SU-DHL-6 (cell line): Measurements from ENCODE around the gene PTPN14.

Experiments
- H2AFZ ChIP-seq: fragments of 200-600 bp; sonication (generic); 2 replicates; pipeline ENCODE4 v1.6.1; 2014; ENCODE audit warnings: low read depth, mild to moderate bottlenecking, moderate library complexity, mixed read lengths, antibody characterized with exemption, low read length; ENCODE audit not compliant: severe bottlenecking
- H3F3A ChIP-seq: fragments of 200-600 bp; shearing (Covaris generic); 2 replicates; pipeline ENCODE4 v1.6.0; 2016; ENCODE audit warnings: antibody characterized with exemption, mild to moderate bottlenecking; ENCODE audit not compliant: insufficient read depth
- H3K27ac ChIP-seq: fragments of 200-600 bp; sonication (generic); 2 replicates; pipeline ENCODE4 v1.5.1; 2016; ENCODE audit warnings: low read depth, mild to moderate bottlenecking, low read length, moderate library complexity, mixed read lengths
- H3K27me3 ChIP-seq: fragments of 200-600 bp; sonication (generic), shearing (Covaris generic); 2 replicates; pipeline ENCODE4 v1.6.0; 2014; ENCODE audit warnings: mild to moderate bottlenecking, low read length
- H3K36me3 ChIP-seq: fragments of 200-600 bp; sonication (generic); 2 replicates; pipeline ENCODE4 v1.6.1; 2014; ENCODE audit warnings: mild to moderate bottlenecking, low read length, mixed read lengths
- H3K4me2 ChIP-seq: fragments of 300-600, 200-600 bp; shearing (Covaris generic), sonication (generic); 2 replicates; pipeline ENCODE4 v1.6.0; 2014; ENCODE audit warnings: low read length, low read depth, mild to moderate bottlenecking; ENCODE audit not compliant: poor library complexity, severe bottlenecking
- H3K4me3 ChIP-seq: fragments of 200-600 bp; sonication (generic); 2 replicates; pipeline ENCODE4 v1.5.1; 2014; ENCODE audit warnings: antibody characterized with exemption, low read length, mild to moderate bottlenecking, mixed read lengths; ENCODE audit not compliant: insufficient read depth, poor library complexity, severe bottlenecking
- H3K79me2 ChIP-seq: fragments of 200-600 bp; sonication (generic); 2 replicates; pipeline ENCODE4 v1.6.1; 2014; ENCODE audit warnings: mild to moderate bottlenecking, low read length, moderate library complexity; ENCODE audit not compliant: insufficient read depth
- H3K9ac ChIP-seq: fragments of 200-600 bp; sonication (generic); 2 replicates; pipeline ENCODE4 v1.7.0; 2014; ENCODE audit warnings: mild to moderate bottlenecking, low read length
- H3K9me2 ChIP-seq: fragments of 200-600 bp; sonication (generic); replicated peaks from 2 replicates; pipeline ENCODE4 v1.6.1; 2014; ENCODE audit warnings: low read length; ENCODE audit not compliant: insufficient read depth
- H3K9me3 ChIP-seq: fragments of 200-600 bp; sonication (generic); 2 replicates; pipeline ENCODE4 v1.6.1; 2014; ENCODE audit warnings: low read length, mixed read lengths; ENCODE audit not compliant: insufficient read depth
- H4K20me1 ChIP-seq: fragments of 200-600 bp; sonication (generic); 2 replicates; pipeline ENCODE4 v1.6.1; 2014; ENCODE audit warnings: low read depth, mild to moderate bottlenecking, antibody characterized with exemption, low read length, moderate library complexity, mixed read lengths
- CTCF ChIP-seq: fragments of 200-600 bp; sonication (generic); IDR thresholded peaks from one replicate; pipeline ENCODE4 v1.5.1; 2017; ENCODE audit warnings: antibody characterized with exemption, mild to moderate bottlenecking, low read length, moderate library complexity; ENCODE audit not compliant: insufficient read depth, poor library complexity, severe bottlenecking
- EZH2phosphoT487 ChIP-seq: fragments of 200-600 bp; sonication (generic), shearing (Covaris generic); conservative IDR thresholded peaks from 2 replicates; pipeline ENCODE4 v1.6.1; 2018; ENCODE audit warnings: mild to moderate bottlenecking, antibody characterized with exemption, low read length, moderate library complexity, mixed read lengths

The PTPN14 gene

GRCh38 chr1:214570442-214570841, 19.0 kb upstream of the PTPN14 start:
- Histone ChIP-seq H4K20me1 (no peaks in the 10 kb centered on the region), H3K36me3 (no peaks in the 10 kb centered on the region), H3K27ac (no peak overlapping the region), H3K79me2 (no peaks in the 10 kb centered on the region), H2AFZ (no peak overlapping the region), H3K4me3 (no peak overlapping the region), H3K9me2 (no peaks in the 10 kb centered on the region), H3F3A (no peaks in the 10 kb centered on the region), H3K9ac (no peak overlapping the region), H3K27me3 (no peaks in the 10 kb centered on the region), H3K9me3 (no peaks in the 10 kb centered on the region), H3K4me2 (no peak overlapping the region)
- TF ChIP-seq CTCF (no peak), EZH2phosphoT487 (no peak)

GRCh38 chr1:214569357-214570004, 18.1 kb upstream of the PTPN14 start:
- Histone ChIP-seq H3K4me3 (no peak overlapping the region), H3K36me3 (no peaks in the 10 kb centered on the region), H2AFZ (no peak overlapping the region), H3K9me2 (no peaks in the 10 kb centered on the region), H3K4me2 (no peak overlapping the region), H3K27me3 (no peaks in the 10 kb centered on the region), H3F3A (no peaks in the 10 kb centered on the region), H3K27ac (no peak overlapping the region), H3K9ac (no peak overlapping the region), H3K9me3 (no peaks in the 10 kb centered on the region), H4K20me1 (no peaks in the 10 kb centered on the region), H3K79me2 (no peaks in the 10 kb centered on the region)
- TF ChIP-seq CTCF, result no peak
- TF ChIP-seq EZH2phosphoT487, result no peak

GRCh38 chr1:214568328-214568727, 16.9 kb upstream of the PTPN14 start:
- Histone ChIP-seq H2AFZ (no peak overlapping the region), H3K9ac (no peak overlapping the region), H3K27ac (no peak overlapping the region), H3K36me3 (no peaks in the 10 kb centered on the region), H3K4me2 (no peak overlapping the region), H3K79me2 (no peaks in the 10 kb centered on the region), H3K4me3 (no peak overlapping the region), H3K27me3 (no peaks in the 10 kb centered on the region), H3K9me2 (no peaks in the 10 kb centered on the region), H3F3A (no peaks in the 10 kb centered on the region), H4K20me1 (no peaks in the 10 kb centered on the region), H3K9me3 (no peaks in the 10 kb centered on the region)
- TF ChIP-seq EZH2phosphoT487, result no peak
- TF ChIP-seq CTCF, result no peak
